ENCODE data around the gene CAMTA1.
A peak's percentile ranks its signal among the peaks of the same experiment; 100 is the strongest.

CAMTA1 gene

DNA sequence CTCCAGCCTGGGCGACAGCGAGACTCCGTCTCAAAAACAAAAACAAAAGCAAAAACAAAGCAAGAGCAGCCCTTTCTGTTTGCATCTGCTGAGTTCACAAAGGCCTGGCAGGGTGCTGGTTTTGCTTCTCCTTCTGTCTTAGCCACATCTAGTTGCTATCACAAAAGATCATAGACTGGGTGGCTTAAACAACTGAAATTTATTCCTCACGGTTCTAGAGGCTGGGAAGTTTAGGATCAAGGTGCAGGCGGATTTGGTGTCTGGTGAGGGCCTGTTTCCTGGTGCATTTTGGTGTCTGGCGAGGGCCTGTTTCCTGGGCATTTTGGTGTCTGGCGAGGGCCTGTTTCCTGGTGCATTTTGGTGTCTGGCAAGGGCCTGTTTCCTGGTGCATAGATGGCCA, 471.3 kb downstream of the CAMTA1 start:
- DNase-seq (ENCODE audit: low spot score) = no peak

DNA sequence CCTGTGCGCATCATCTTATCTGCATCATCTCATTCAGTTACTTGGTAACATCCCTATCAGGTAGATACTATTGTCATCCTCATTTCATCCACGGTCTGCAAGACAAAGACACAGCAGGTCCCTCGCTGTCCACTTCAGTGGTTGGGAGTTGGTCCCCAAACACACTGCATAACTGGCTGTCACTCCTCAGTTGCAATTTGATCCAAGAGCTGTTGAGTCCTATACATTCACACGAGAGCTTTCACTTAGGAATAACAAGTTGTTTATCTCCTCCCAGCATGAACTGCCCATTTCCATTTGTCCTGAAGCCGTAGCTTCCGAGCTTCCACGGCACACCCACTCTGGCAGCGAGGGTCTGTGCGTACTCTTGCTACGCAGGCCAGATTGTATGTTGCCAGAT, 472.0 kb downstream of the CAMTA1 start:
- DNase-seq (ENCODE audit: low spot score) = no peak

DNA sequence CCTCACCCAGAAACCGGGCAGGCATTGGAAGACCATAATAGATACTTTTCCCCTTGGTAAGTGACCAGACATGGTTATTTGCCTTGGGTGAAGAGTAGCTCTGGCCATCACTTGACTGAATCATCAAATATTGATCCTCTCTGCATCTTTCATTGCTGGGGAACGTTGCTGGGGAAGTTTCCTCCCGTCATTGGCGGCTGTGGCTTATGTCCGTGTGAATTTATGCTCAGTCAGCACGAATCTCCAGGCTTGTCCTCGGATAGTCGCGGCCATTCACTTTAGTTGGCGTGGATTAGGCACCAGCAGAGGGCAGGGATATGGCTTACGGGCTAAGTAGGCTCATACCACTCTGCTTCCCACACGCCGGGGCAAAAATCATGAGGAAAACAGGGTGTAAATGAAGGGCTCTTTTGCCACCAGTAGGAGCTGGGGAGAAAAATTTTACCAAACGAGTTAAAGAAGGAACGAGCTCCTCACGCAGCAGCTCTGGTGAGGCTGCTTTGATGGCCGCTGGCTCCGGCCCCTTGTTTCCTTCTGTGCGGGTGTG, 473.4 kb downstream of the CAMTA1 start:
- no peak for DNase-seq (ENCODE audit: low spot score)

DNA sequence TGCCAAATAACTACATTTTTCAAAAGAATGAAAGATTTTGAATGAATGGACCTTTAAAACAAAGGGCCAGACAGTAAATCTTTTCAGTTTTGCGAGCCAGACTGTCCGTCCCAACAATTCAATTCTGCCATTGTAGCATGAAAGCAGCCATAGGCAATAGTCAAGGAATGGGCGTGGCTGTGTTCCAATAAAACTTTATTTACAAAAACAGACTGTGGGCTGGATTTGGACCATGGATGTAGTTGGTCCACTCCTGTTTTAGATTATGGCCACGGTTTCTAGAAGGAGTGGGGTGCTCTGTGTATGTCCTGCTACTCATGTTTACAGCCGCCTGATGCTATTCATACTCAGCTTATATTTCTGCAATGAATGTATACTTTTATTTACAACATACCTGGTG, 474.7 kb downstream of the CAMTA1 start:
- no peak for DNase-seq (ENCODE audit: low spot score)

DNA sequence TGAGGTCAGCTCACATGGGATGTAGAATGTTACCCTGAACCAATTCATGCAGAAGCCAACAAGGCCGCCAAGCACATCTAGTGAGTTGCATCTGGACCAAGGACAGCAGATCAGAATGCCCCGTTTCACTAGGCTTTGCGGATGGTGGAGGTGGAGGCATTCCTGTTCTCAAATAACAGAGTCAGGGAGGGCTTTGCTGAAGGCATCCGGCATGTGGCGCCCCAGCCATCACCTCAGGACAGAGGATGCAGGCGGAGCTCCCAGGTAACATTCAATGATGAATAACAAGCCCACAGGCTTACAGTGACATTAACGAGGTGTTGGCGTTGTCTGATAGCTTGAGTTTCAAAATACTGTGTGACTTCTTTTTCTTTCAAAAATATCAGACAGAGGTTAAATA, 476.2 kb downstream of the CAMTA1 start:
- no peak for DNase-seq (ENCODE audit: low spot score)

DNA sequence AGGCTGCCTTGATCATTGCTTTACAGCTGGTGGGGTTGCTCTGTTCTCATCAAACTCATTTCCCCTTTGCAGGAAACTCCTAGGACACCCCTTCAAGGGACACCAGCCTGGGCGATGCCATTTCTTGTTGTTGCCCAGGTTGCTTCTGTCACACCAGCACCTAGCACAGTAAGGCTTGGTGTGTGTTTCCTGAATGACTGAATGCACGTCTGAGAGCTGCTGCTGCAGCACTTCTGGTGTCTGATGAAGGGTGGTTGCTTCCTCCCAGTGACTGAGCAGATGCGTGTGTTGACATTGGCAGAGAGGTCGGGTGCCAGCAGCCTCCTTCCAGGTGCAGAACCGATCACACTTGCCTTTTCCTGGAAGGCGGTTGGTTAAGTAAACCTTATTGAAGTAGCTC, 477.4 kb downstream of the CAMTA1 start:
- DNase-seq (ENCODE audit: low spot score) = no peak

- no peak for DNase-seq (ENCODE audit: low spot score)
Observed at GRCh38 chr1:7263021-7263960, 478.0 kb downstream of the CAMTA1 start.

GRCh38 chr1:7264101-7264500, 478.8 kb downstream of the CAMTA1 start:
- no peak for DNase-seq (ENCODE audit: low spot score)

DNA sequence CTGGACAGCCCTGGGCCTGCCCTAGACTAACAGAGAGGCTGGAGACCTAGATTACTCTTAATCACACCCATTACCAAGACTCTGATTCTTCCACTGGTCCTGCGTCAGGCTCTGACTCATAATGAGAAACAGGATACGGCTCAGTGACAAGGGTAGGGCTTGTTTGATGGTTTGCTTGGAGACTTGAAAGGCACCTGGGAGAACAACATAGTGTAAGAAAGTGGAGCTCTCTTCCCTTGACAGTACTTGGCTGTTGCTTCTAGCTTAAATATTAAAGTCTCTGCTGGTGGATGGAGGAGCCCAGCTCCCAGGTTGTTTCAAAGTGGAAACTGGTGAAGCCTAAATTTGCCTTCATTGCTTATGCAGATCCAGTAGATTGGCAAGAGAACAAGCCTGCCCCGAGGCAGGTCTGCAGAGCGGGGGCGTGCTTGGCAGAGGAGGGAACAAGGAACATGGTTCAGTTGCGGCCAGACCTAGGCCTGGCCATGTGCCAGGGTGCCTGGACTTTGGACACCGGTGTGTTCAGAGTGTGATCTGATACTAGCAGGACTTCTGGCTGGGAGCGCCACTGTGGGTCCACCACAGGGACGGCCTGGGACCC, 480.6 kb downstream of the CAMTA1 start:
- peak; percentile 72 for DNase-seq (ENCODE audit: low spot score)

DNA sequence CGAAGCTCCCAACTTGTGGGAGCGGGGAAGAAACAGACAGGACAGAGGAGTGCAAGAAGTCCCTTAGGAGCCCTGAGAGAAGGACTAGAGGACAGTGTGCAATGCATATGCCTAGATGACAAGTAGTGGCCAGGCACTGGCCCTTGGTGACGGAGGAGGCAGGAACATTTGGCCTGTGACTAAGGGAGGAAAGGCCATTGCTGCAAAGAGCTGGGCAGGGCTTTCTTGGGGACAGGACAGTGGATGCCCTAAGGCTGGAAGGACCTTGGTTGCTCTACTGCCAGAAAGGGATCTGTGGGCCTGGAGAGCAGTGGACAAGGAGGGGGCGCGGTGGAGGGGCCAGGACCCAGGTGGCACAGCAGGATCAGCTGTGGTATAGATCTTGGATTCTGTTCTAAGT, 481.3 kb downstream of the CAMTA1 start:
- no peak for DNase-seq (ENCODE audit: low spot score)

DNA sequence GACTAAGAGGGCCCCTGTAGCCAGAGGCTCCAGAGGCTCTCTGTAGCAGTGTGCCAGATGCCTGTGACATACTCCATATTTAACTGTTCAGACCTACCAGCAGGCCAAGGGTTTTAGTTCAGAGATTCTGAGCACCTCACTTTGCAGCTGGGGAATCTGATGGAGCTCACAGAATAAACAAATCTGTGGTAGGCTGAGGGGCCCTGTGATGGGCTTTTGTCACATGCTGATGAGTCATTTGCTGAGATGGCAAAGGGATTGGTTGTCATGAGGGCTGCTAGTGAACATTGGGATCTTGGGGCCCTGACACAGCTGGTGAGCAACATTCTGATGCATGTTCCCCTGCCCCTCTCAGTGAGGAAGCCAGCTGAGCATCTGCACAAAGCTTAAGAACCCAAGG, 482.2 kb downstream of the CAMTA1 start:
- DNase-seq (ENCODE audit: low spot score) = no peak

GRCh38 chr1:7268983-7269382, 483.7 kb downstream of the CAMTA1 start:
- DNase-seq (ENCODE audit: low spot score) = no peak

DNA sequence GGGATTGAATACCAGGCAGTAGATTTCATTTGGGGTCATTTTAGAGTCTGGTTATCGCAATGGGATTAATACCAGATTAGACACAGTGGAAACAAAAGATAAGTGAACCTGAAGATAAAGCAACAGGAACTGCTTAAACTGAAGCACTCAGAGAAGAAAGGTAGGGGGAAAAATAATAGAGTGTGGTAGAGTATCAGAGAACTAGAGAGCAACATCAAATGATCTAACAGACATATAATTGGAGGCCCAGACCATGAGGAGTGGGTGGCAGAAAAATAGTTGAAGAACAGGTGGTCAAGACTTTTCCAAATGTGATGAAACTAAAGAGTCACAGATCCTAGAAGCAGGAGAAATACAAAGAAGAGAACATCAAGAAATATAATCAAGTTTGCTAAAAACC, 484.3 kb downstream of the CAMTA1 start:
- DNase-seq (ENCODE audit: low spot score) = no peak

DNA sequence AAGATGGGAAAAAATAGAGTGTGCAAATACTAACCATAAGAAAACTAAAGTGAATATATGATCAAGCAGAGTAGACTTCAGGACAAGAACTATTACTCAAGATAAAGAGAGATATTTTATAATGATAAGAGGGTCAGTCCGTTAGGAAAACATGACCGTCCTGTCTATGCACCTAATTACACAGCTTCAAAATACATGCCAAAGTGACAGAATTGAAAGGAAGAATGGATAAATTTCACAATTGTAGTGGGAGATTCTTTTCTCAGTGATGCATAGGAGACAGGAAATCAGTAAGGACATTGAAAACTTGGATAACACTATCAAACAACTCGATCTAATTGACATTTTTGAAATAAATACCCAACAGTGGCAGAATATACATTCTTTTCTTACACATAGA, 489.0 kb downstream of the CAMTA1 start:
- DNase-seq (ENCODE audit: low spot score) = no peak

- no peak for DNase-seq (ENCODE audit: low spot score)
Observed at GRCh38 chr1:7278045-7278444, 492.8 kb downstream of the CAMTA1 start.

DNA sequence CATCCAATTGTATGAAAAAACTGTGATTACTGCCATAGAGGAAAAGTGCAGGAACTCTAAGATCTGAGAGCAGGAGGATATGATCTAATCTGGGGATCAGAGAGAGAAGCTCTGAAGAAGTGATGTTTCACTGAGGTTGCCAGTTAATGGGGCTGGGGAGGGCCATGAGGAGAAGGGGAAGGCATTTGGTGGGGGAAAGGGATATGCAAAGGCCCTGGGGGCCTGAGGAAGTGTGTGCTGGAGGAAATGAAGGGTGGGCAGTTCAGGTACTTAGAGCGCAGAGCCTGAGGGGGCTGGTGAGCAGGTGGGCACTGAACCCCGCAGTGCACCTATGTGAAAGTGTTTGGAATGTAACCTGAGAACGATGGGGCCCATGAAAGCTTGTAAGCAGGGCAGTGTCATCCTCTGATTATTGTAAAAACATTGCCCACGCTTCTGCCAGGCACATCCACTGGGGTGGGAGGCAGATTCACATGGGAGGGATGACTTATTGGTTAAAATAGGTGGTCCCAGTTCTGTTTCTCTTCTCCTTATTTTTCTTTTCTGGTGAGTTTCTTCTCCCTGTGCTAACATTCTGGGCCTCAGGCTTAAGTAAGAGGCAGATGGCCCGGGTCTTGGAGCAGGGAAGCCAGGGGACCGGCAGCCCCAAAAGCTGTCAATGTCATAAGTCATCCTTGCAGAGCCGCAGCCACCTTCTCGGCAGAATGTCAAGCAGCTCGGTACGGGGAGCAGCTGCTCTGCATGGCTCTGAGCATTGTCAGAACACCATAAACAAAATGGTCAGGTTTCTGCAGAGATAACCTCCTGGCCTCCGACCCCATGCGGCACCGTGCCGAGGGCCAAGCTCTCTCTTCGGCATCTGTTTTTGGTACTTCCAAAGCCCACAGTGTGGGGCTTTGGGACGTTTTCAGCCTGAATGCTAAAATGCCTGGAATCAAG, 493.8 kb downstream of the CAMTA1 start:
- DNase-seq (ENCODE audit: low spot score) = no peak

DNA sequence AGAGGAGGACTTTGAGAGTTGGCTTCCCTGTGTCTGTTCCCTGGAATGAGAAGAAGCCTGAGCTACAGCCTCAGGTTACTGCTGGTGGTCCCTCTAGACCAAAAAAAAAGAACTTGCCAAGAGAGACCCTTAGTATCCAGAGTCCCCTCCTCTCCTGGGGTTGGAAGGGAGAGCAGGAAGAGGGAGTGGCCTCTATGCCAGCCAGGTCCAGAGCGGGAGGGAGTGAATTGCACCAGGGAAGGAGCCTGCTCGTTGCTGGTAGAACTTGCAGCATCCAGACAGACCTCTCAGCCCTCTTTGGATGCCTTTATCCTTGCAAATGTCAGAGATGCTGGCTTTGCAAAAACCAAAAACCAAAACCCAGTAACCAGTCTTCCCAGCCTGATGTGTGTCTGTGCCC, 494.5 kb downstream of the CAMTA1 start:
- no peak for DNase-seq (ENCODE audit: low spot score)

- DNase-seq (ENCODE audit: low spot score) = no peak
Observed at GRCh38 chr1:7280347-7280960, 495.2 kb downstream of the CAMTA1 start.

GRCh38 chr1:7281821-7282220, 496.6 kb downstream of the CAMTA1 start:
- DNase-seq (ENCODE audit: low spot score) = peak; percentile 92

- DNase-seq (ENCODE audit: low spot score) = no peak
Observed at GRCh38 chr1:7284839-7285435, 499.7 kb downstream of the CAMTA1 start.

GRCh38 chr1:7285856-7286454, 500.7 kb downstream of the CAMTA1 start:
- no peak for DNase-seq (ENCODE audit: low spot score)
